Measurements from ENCODE around the gene SFRP2.

SFRP2 gene

GRCh38 chr4:153788413-153789276 lies at the start of gene SFRP2:
TSS of gene SFRP2 (minus strand) at chr4:153789083. CDS start at chr4:153788835, 248 bp downstream.
- DNase-seq: peak in 1 of 2 donors; percentile 27

GRCh38 chr4:153838564-153838963 lies 49.7 kb upstream of the SFRP2 start:
- DNase-seq: no peak

- DNase-seq: no peak
Observed at GRCh38 chr4:153834901-153835300, 46.0 kb upstream of the SFRP2 start.

- no peak for DNase-seq
Observed at GRCh38 chr4:153832720-153833287, 43.9 kb upstream of the SFRP2 start.

GRCh38 chr4:153832054-153832453 lies 43.2 kb upstream of the SFRP2 start:
- no peak for DNase-seq

GRCh38 chr4:153831245-153831644 lies 42.4 kb upstream of the SFRP2 start:
- DNase-seq: no peak

GRCh38 chr4:153825691-153826090 lies 36.8 kb upstream of the SFRP2 start:
- DNase-seq: no peak

- no peak for DNase-seq
Observed at GRCh38 chr4:153825126-153825525, 36.2 kb upstream of the SFRP2 start.

- DNase-seq: no peak
Observed at GRCh38 chr4:153824501-153824900, 35.6 kb upstream of the SFRP2 start.

GRCh38 chr4:153823483-153823882 lies 34.6 kb upstream of the SFRP2 start:
- no peak for DNase-seq

GRCh38 chr4:153822316-153822715 lies 33.4 kb upstream of the SFRP2 start:
- DNase-seq: no peak

- no peak for DNase-seq
Observed at GRCh38 chr4:153817466-153817865, 28.6 kb upstream of the SFRP2 start.

GRCh38 chr4:153816542-153816941 lies 27.7 kb upstream of the SFRP2 start:
- DNase-seq: no peak

GRCh38 chr4:153814789-153815188 lies 25.9 kb upstream of the SFRP2 start:
- no peak for DNase-seq

- no peak for DNase-seq
Observed at GRCh38 chr4:153809916-153810810, 21.3 kb upstream of the SFRP2 start.

GRCh38 chr4:153809307-153809706 lies 20.4 kb upstream of the SFRP2 start:
- no peak for DNase-seq

- no peak for DNase-seq
Observed at GRCh38 chr4:153808175-153808574, 19.3 kb upstream of the SFRP2 start.

- DNase-seq: no peak
Observed at GRCh38 chr4:153806073-153806472, 17.2 kb upstream of the SFRP2 start.

- no peak for DNase-seq
Observed at GRCh38 chr4:153804722-153805121, 15.8 kb upstream of the SFRP2 start.

- no peak for DNase-seq
Observed at GRCh38 chr4:153799694-153800074, 10.8 kb upstream of the SFRP2 start.

- DNase-seq: no peak
Observed at GRCh38 chr4:153798901-153799693, 10.2 kb upstream of the SFRP2 start.

GRCh38 chr4:153798420-153798819 lies 9.5 kb upstream of the SFRP2 start:
- DNase-seq: no peak

- DNase-seq: no peak
Observed at GRCh38 chr4:153794006-153794405, 5.1 kb upstream of the SFRP2 start.

All from inflammatory macrophage treated with lipopolysaccharide for 1 hour (primary cell).